GM20000 (cell line): ENCODE data around the gene TSPAN31.

ENCODE experiments used
- DNase-seq: peaks from one replicate; pipeline ENCODE4 v3.0.0; 2012; ENCODE audit warnings: low spot score
- CTCF ChIP-seq: IDR thresholded peaks from 2 replicates; pipeline ENCODE4 v1.5.1; 2012; ENCODE audit warnings: mild to moderate bottlenecking, control low read depth; ENCODE audit errors: extremely low read depth, missing control alignments

Gene TSPAN31

GRCh38 chr12:57775563-57776246 lies 30.9 kb downstream of the TSPAN31 start:
- no peak for DNase-seq
- no peak for TF ChIP-seq CTCF

GRCh38 chr12:57776247-57776587 lies 31.4 kb downstream of the TSPAN31 start:
- no peak for DNase-seq
- no peak for TF ChIP-seq CTCF

GRCh38 chr12:57777367-57777766 lies 32.5 kb downstream of the TSPAN31 start:
- TF ChIP-seq CTCF = no peak
- DNase-seq = no peak

GRCh38 chr12:57777911-57778310 lies 33.1 kb downstream of the TSPAN31 start:
- TF ChIP-seq CTCF = no peak
- no peak for DNase-seq

- no peak for TF ChIP-seq CTCF
- no peak for DNase-seq
Measured at GRCh38 chr12:57779736-57780135, 34.9 kb downstream of the TSPAN31 start.

GRCh38 chr12:57780284-57780897 lies 35.6 kb downstream of the TSPAN31 start:
- no peak for TF ChIP-seq CTCF
- no peak for DNase-seq

GRCh38 chr12:57781244-57781643 lies 36.4 kb downstream of the TSPAN31 start:
- TF ChIP-seq CTCF = no peak
- no peak for DNase-seq
